ENCODE results near the gene SURF2.

DNA sequence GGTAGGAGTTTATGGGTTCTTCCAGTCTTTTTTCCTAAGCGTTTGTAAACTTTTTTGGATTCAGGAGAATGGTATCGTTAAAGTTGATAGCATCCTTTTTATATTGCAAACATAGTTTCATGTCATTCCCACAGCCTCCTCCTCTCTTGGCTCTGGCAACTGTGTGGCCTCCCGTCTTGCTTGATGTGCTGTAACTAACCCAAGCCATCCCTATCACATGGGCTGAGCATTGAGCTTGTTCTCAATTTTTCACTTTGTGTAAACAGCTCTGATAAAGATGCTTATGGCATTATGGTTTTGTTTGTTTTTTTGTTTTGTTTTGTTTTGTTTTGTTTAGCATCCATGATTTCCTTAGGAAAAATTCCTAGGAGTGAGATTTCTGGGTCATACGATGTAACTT, 24.4 kb downstream of the SURF2 start:
- TF ChIP-seq, protein P1, sequence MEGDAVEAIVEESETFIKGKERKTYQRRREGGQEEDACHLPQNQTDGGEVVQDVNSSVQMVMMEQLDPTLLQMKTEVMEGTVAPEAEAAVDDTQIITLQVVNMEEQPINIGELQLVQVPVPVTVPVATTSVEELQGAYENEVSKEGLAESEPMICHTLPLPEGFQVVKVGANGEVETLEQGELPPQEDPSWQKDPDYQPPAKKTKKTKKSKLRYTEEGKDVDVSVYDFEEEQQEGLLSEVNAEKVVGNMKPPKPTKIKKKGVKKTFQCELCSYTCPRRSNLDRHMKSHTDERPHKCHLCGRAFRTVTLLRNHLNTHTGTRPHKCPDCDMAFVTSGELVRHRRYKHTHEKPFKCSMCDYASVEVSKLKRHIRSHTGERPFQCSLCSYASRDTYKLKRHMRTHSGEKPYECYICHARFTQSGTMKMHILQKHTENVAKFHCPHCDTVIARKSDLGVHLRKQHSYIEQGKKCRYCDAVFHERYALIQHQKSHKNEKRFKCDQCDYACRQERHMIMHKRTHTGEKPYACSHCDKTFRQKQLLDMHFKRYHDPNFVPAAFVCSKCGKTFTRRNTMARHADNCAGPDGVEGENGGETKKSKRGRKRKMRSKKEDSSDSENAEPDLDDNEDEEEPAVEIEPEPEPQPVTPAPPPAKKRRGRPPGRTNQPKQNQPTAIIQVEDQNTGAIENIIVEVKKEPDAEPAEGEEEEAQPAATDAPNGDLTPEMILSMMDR (IDR thresholded peaks at IDR 0.05): no peak
- no peak for TF ChIP-seq POLR2A (IDR thresholded peaks at IDR 0.05)
